HG03108 (cell line): Measurements from ENCODE around the gene FAU.

Experiments
- ATAC-seq: cut with Tn5 transposase; IDR thresholded peaks from one replicate; pipeline ENCODE4 v1.9.1; 2021; ENCODE audit warnings: moderate library complexity; ENCODE audit not compliant: unreplicated experiment

The FAU gene

GRCh38 chr11:65136515-65137096 is 14.7 kb upstream of the FAU start:
- ATAC-seq: no peak

- ATAC-seq: no peak
These were observed 13.8 kb upstream of the FAU start for GRCh38 chr11:65135633-65136145.

- ATAC-seq: peak; percentile 62
These were observed 13.2 kb upstream of the FAU start for GRCh38 chr11:65134952-65135632.

GRCh38 chr11:65134240-65134951 is 12.5 kb upstream of the FAU start, which contains the start of gene SYVN1:
Gene SYVN1 (minus strand): TSS chr11:65134519. CDS start chr11:65133601, 918 bp downstream.
- peak; percentile 54 for ATAC-seq

GRCh38 chr11:65133724-65134123 is 11.8 kb upstream of the FAU start:
- ATAC-seq: no peak

- no peak for ATAC-seq
These were observed 11.2 kb upstream of the FAU start for GRCh38 chr11:65132988-65133700.

- no peak for ATAC-seq
These were observed 10.5 kb upstream of the FAU start for GRCh38 chr11:65132238-65132987.

- ATAC-seq: no peak
These were observed 9.9 kb upstream of the FAU start for GRCh38 chr11:65131895-65132237.

GRCh38 chr11:65131417-65131776 is 9.5 kb upstream of the FAU start:
- ATAC-seq: no peak

GRCh38 chr11:65130631-65131416 is 8.9 kb upstream of the FAU start:
- ATAC-seq: no peak

GRCh38 chr11:65129649-65130441 is 7.9 kb upstream of the FAU start:
- ATAC-seq: no peak

- ATAC-seq: no peak
These were observed 6.5 kb upstream of the FAU start for GRCh38 chr11:65128182-65129145.

- ATAC-seq: no peak
These were observed 5.7 kb upstream of the FAU start for GRCh38 chr11:65127473-65128181.

- no peak for ATAC-seq
These were observed 4.8 kb upstream of the FAU start for GRCh38 chr11:65126624-65127274.

GRCh38 chr11:65125197-65126056 is 3.5 kb upstream of the FAU start:
- ATAC-seq: no peak
